ENCODE data around the gene CBX1. TPM values are rescaled to one million over a fixed set of nuclear protein-coding genes. Genes with fewer than 3 reads are reported as not detected.
A peak's percentile ranks its signal among the peaks of the same experiment; 100 is the strongest.

CBX1 gene
- total RNA-seq, 2 donors from 2014 or later: 173 to 230 TPM

DNA sequence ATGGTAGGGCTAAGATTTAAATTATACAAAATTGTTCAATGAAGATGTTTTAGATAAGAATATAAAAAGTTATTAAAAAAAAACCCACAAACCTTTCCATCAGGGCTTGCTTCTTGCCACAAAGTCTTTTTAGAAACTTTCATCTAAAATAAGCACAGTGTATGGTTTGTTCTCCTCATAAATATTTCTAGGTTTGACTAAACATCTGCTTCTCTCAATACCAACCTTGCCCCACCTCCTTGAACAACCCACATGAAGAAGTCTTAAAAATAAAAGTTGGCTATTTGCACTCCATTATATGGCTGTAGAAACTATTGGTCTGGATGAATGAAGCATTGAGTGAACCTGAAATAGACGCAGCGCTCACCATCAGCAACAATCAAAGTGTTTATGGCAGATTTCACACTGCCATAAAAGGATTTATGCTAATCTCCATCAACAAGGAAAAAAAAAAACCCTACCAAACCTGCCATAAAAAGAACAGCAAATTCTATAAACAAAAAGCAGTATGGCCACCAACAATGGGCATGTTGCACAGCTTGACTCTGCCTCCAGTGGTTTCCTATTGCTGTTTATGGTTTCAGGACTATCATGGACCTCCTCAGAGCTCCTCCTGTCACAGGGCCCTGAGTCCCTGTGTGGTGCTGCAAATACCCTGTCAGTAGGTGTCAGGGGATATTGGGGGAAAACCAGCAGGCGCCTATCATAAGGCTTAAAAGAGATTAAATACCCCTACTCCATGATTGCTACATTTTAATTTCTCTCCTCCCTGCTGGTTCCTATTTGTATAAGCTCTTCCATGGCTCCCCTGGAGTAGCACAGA is 43.9 kb upstream of the CBX1 start:
- H3K4me1 Mint-ChIP-seq: peaks cover 17% of the 10 kb centered on the region
- no peaks in the 10 kb centered on the region for H3K36me3 Mint-ChIP-seq (ENCODE audit: low read depth)
- no peak overlapping the region for H3K4me3 ChIP-seq (ENCODE audit: low read length)
- H3K27ac ChIP-seq (ENCODE audit: low read depth, low read length): no peak overlapping the region
- no peak overlapping the region for H3K4me3 Mint-ChIP-seq
- no peaks in the 10 kb centered on the region for H3K27me3 Mint-ChIP-seq (ENCODE audit: insufficient read depth)
- no peaks in the 10 kb centered on the region for H3K27me3 ChIP-seq (ENCODE audit: control insufficient read depth, insufficient read depth, low read length, poor library complexity, severe bottlenecking)
- TF ChIP-seq, protein P1, sequence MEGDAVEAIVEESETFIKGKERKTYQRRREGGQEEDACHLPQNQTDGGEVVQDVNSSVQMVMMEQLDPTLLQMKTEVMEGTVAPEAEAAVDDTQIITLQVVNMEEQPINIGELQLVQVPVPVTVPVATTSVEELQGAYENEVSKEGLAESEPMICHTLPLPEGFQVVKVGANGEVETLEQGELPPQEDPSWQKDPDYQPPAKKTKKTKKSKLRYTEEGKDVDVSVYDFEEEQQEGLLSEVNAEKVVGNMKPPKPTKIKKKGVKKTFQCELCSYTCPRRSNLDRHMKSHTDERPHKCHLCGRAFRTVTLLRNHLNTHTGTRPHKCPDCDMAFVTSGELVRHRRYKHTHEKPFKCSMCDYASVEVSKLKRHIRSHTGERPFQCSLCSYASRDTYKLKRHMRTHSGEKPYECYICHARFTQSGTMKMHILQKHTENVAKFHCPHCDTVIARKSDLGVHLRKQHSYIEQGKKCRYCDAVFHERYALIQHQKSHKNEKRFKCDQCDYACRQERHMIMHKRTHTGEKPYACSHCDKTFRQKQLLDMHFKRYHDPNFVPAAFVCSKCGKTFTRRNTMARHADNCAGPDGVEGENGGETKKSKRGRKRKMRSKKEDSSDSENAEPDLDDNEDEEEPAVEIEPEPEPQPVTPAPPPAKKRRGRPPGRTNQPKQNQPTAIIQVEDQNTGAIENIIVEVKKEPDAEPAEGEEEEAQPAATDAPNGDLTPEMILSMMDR (conservative IDR thresholded peaks at IDR 0.05): no peak
- H3K9me3 Mint-ChIP-seq: no peaks in the 10 kb centered on the region
- no peak for DNase-seq
- no peak overlapping the region for H3K27ac Mint-ChIP-seq
- WGBS, 2 experiments (ENCODE audit: insufficient coverage in 1 of 2, insufficient read length in 1 of 2): 88 to 100% methylated on average over 1 to 3 of the region's 3 CpGs
- no peak overlapping the region for H3K9ac ChIP-seq (ENCODE audit: extremely low read depth, low read length, poor library complexity, severe bottlenecking)
- H3K36me3 ChIP-seq (ENCODE audit: control insufficient read depth, insufficient read depth, low read length): no peaks in the 10 kb centered on the region
- peaks cover 7% of the 10 kb centered on the region for H3K4me1 ChIP-seq (ENCODE audit: control insufficient read depth, insufficient read depth, low read length)
- H3K9me3 ChIP-seq (ENCODE audit: control insufficient read depth, low read length): no peaks in the 10 kb centered on the region

DNA sequence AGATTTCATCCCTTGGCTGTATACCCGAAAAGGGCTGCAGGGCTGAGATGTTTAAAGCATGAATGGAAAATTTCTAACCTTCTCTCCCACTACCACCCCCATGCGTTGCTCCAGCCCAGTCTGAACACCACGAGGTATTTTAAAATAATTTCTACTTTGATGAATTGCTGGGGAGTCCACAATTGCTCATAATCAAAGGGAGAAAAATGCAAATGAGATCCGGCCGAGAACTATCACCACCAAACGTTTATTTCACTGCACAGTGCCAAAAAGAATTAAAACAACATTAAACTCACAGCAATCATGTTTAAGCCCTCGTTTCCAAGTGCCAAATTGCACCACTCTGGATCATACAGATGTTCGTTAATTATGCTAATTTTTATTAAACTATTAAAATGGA is 43.0 kb upstream of the CBX1 start:
- peaks cover 7% of the 10 kb centered on the region for H3K4me1 ChIP-seq (ENCODE audit: control insufficient read depth, insufficient read depth, low read length)
- Mint-ChIP-seq H3K36me3 (ENCODE audit: low read depth) (no peaks in the 10 kb centered on the region), H3K4me3 (no peak overlapping the region), H3K9me3 (no peaks in the 10 kb centered on the region), H3K27ac (no peak overlapping the region), H3K4me1 (peaks cover 17% of the 10 kb centered on the region), H3K27me3 (ENCODE audit: insufficient read depth) (no peaks in the 10 kb centered on the region)
- WGBS, 2 experiments (ENCODE audit: insufficient coverage in 1 of 2, insufficient read length in 1 of 2): 82 to 94% methylated on average over 4 to 7 of the region's 8 CpGs
- H3K27me3 ChIP-seq (ENCODE audit: control insufficient read depth, insufficient read depth, low read length, poor library complexity, severe bottlenecking): no peaks in the 10 kb centered on the region
- H3K27ac ChIP-seq (ENCODE audit: low read depth, low read length): no peak overlapping the region
- no peaks in the 10 kb centered on the region for H3K36me3 ChIP-seq (ENCODE audit: control insufficient read depth, insufficient read depth, low read length)
- H3K9me3 ChIP-seq (ENCODE audit: control insufficient read depth, low read length): no peaks in the 10 kb centered on the region
- H3K9ac ChIP-seq (ENCODE audit: extremely low read depth, low read length, poor library complexity, severe bottlenecking): no peak overlapping the region
- DNase-seq: no peak
- H3K4me3 ChIP-seq (ENCODE audit: low read length): no peak overlapping the region
- TF ChIP-seq, protein P1 (conservative IDR thresholded peaks at IDR 0.05): no peak

DNA sequence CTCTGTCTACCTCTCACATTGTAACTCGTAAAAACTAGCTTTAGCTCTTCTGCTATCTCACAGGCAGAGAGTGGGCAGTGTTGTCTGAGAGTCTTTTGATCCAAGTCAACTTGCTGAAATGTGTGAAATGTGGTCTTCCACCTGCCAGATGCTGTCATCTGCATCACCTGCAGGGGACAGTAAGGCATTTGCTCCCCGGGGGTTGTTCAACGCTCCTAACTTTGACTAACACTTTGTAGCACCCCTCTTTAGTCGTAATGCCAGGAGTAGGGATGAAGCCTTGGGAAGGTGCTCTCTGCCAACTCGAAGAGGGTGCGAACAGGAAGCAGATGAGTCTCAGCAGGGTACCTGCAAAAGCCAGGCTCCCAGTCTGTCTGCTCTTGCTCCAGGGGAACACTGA is 42.4 kb upstream of the CBX1 start:
- Mint-ChIP-seq H3K27ac (no peak overlapping the region), H3K27me3 (ENCODE audit: insufficient read depth) (no peaks in the 10 kb centered on the region)

More for the DNA sequence above, 42.4 kb upstream of the CBX1 start:
- Histone ChIP-seq H3K9ac (ENCODE audit: extremely low read depth, low read length, poor library complexity, severe bottlenecking) (no peak overlapping the region), H3K9me3 (ENCODE audit: control insufficient read depth, low read length) (no peaks in the 10 kb centered on the region), H3K4me1 (ENCODE audit: control insufficient read depth, insufficient read depth, low read length) (peaks cover 7% of the 10 kb centered on the region), H3K36me3 (ENCODE audit: control insufficient read depth, insufficient read depth, low read length) (no peaks in the 10 kb centered on the region), H3K4me3 (ENCODE audit: low read length) (no peak overlapping the region), H3K27ac (ENCODE audit: low read depth, low read length) (no peak overlapping the region), H3K27me3 (ENCODE audit: control insufficient read depth, insufficient read depth, low read length, poor library complexity, severe bottlenecking) (no peaks in the 10 kb centered on the region)
- H3K36me3 Mint-ChIP-seq (ENCODE audit: low read depth): no peaks in the 10 kb centered on the region
- H3K9me3 Mint-ChIP-seq: no peaks in the 10 kb centered on the region
- H3K4me3 Mint-ChIP-seq: no peak overlapping the region
- WGBS, 2 experiments (ENCODE audit: insufficient coverage in 1 of 2, insufficient read length in 1 of 2): 46 to 53% methylated on average over 5 to 6 of the region's 6 CpGs
- H3K4me1 Mint-ChIP-seq: peaks cover 17% of the 10 kb centered on the region
- DNase-seq: peak; percentile 76
- TF ChIP-seq, protein P1 (conservative IDR thresholded peaks at IDR 0.05): peak; percentile 55
